Measurements from ENCODE around the gene GTF3C5. TPM values are rescaled to one million over a fixed set of nuclear protein-coding genes. Genes with fewer than 3 reads are reported as not detected.

The GTF3C5 gene
- total and polyA plus RNA-seq, 2 of the 4 experiments (the other 2 are of a cell fraction), result 49.1 to 52.3 TPM

DNA sequence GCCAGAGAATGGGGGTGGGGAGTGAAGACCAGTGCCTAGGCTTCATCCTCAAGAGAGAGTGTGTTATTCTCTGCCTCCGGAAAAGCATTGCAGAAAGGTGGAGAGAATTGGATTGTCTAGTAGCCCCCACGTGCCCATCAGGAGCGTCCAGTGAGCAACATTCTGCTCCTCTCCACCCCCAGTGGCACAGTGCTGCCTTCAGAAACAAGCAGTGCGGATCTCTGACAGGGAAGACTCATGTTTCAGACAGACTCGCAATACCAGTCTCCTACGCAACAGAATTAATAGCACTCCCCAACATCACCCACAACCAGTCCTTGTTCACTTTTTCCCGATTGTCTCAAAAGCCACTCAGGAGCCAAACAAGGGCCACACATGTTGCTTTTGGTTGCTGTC lies 16.1 kb downstream of the GTF3C5 start:
- CTCF ChIA-PET, result no interaction called here
- in situ Hi-C loops (cut with MboI; ENCODE audit: low sequenced_read_pairs) (loop anchor here (5.0 to 25.0 kb wide), 2 partner anchors 105 to 440 kb away; partner anchors contain the start of gene SLC2A6), dilution Hi-C loops (cut with HindIII; ENCODE audit: low sequenced_read_pairs, unreplicated experiment) (no loop called here), intact Hi-C loops (cut with micrococcal nuclease) (no loop called here)
- H3K36me3 ChIP-seq (ENCODE audit: control insufficient read depth, insufficient read depth, low read length), result peaks cover 69% of the 10 kb centered on the region
- H3K56ac ChIP-seq (ENCODE audit: extremely low read depth, insufficient read depth, low read length), result no peak overlapping the region
- H4K20me1 ChIP-seq (ENCODE audit: insufficient read depth, low read length), result peaks cover 16% of the 10 kb centered on the region
- no peak overlapping the region for H2AK9ac ChIP-seq (replicated peaks; ENCODE audit: low read depth, low read length, poor library complexity)
- POLR2A ChIA-PET (ENCODE audit: unreplicated experiment), result no interaction called here
- no peak overlapping the region for H4K8ac ChIP-seq (ENCODE audit: low read depth in 2 of 2, low read length in 2 of 2)
- H2BK20ac ChIP-seq (ENCODE audit: low read depth, low read length), result no peak overlapping the region
- no peaks in the 10 kb centered on the region for H3K4me1 ChIP-seq (ENCODE audit: control insufficient read depth, insufficient read depth, low read length)
- H3K4me3 ChIP-seq (ENCODE audit: insufficient read depth, low read depth, low read length), result no peak overlapping the region
- no peak overlapping the region for H4K91ac ChIP-seq (ENCODE audit: insufficient read depth, low read depth, low read length)
- WGBS, 2 experiments (ENCODE audit: extremely low coverage in 2 of 2, insufficient read length in 1 of 2), result 100% methylated on average over 1 of the region's 7 CpGs; no CpG with 5 or more reads in 1 of the 2 experiments
- no peaks in the 10 kb centered on the region for H3K9me1 ChIP-seq (ENCODE audit: insufficient read depth, low read length)
- no peak overlapping the region for H2AFZ ChIP-seq (replicated peaks; ENCODE audit: low read length, poor library complexity)
- no peak overlapping the region for H2BK5ac ChIP-seq (ENCODE audit: low read depth, low read length, poor library complexity, severe bottlenecking)
- no peak overlapping the region for H3K14ac ChIP-seq (replicated peaks; ENCODE audit: low read depth, low read length)
- H3K4me2 ChIP-seq (ENCODE audit: low read depth, low read length), result no peak overlapping the region
- DNase-seq, result no peak
- H3K4ac ChIP-seq (ENCODE audit: low read depth, low read length), result no peak overlapping the region
- H2BK15ac ChIP-seq (ENCODE audit: low read depth, low read length), result no peak overlapping the region
- no peaks in the 10 kb centered on the region for H3K9me3 ChIP-seq (ENCODE audit: control insufficient read depth, insufficient read depth, low read length)
- no peaks in the 10 kb centered on the region for H3K27me3 ChIP-seq (ENCODE audit: control insufficient read depth, insufficient read depth, low read length)
- peaks cover 6 to 27% of the 10 kb centered on the region in 2 experiments; a peak in 3 of 4 replicates for H3K79me1 ChIP-seq (ENCODE audit: low read depth in 1 of 2, low read length in 2 of 2)
- H3K9ac ChIP-seq (ENCODE audit: low read depth, low read length), result no peak overlapping the region
- H3K23ac ChIP-seq (ENCODE audit: low read depth, low read length), result no peak overlapping the region
- H2BK120ac ChIP-seq (ENCODE audit: low read depth, low read length), result no peak overlapping the region
- no peak overlapping the region for H3K27ac ChIP-seq (ENCODE audit: insufficient read depth, low read length)
- H2AK5ac ChIP-seq (ENCODE audit: low read depth, low read length), result no peak overlapping the region
- TF ChIP-seq POLR2A (IDR thresholded peaks at IDR 0.05; ENCODE audit: low read depth, low read length) (no peak), MXI1 (IDR thresholded peaks at IDR 0.05; ENCODE audit: borderline replicate concordance, low read depth, low read length) (no peak), SMC3 (IDR thresholded peaks at IDR 0.05; ENCODE audit: low read depth, low read length) (no peak)
- TF ChIP-seq, protein P1, sequence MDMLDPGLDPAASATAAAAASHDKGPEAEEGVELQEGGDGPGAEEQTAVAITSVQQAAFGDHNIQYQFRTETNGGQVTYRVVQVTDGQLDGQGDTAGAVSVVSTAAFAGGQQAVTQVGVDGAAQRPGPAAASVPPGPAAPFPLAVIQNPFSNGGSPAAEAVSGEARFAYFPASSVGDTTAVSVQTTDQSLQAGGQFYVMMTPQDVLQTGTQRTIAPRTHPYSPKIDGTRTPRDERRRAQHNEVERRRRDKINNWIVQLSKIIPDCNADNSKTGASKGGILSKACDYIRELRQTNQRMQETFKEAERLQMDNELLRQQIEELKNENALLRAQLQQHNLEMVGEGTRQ (IDR thresholded peaks at IDR 0.05; ENCODE audit: low read depth, low read length), result no peak
- H3K18ac ChIP-seq (ENCODE audit: low read depth, low read length), result no peak overlapping the region
- no peak for ATAC-seq (ENCODE audit: low read depth)
- H4K5ac ChIP-seq (ENCODE audit: low read depth, low read length), result no peak overlapping the region
- no TSS peak for BruUV-seq (replicated peaks)
